Heart right ventricle (tissue), 16 donors: ENCODE results near the gene SSH2. TPM values are rescaled to one million over a fixed set of nuclear protein-coding genes. Genes with fewer than 3 reads are reported as not detected.
"Not testable (repeated sequence)": the region's sequence is repeated elsewhere in the genome, so short reads cannot be mapped to it uniquely, and the experiment has no call there.

ENCODE experiments used
- ATAC-seq, 8 donors: fragments of 200-7000 bp; cut with Tn5 transposase; one replicate each; pipeline ENCODE4 v1.9.1; 2020; ENCODE audit warnings: mild to moderate bottlenecking in 8 of 8, moderate library complexity in 8 of 8, moderate number of reproducible peaks in 1 of 8
- DNase-seq, 2 donors: peaks; one replicate each; pipeline ENCODE4 v3.0.0-alpha.2; 2020
- H3K27ac ChIP-seq, 10 donors: fragments of 200-600 bp; sonication (generic) in 2 of 10; one replicate each; pipeline versions ENCODE4 v1.5.0 to v1.8.0; 2020 to 2022; ENCODE audit warnings: mild to moderate bottlenecking in 3 of 10
- H3K27me3 ChIP-seq, 7 donors: fragments of 200-600 bp; one replicate each; pipeline ENCODE4 v1.8.0; 2021 to 2022; ENCODE audit warnings: mild to moderate bottlenecking in 2 of 7
- H3K36me3 ChIP-seq, 9 donors: fragments of 200-600 bp; sonication (generic) in 1 of 9; one replicate each; pipeline versions ENCODE4 v1.5.0 to v1.8.0; 2020 to 2022; ENCODE audit warnings: mild to moderate bottlenecking in 2 of 9
- H3K4me1 ChIP-seq, 9 donors: fragments of 200-600 bp; sonication (generic) in 1 of 9; one replicate each; pipeline versions ENCODE4 v1.5.0 to v1.8.0; 2020 to 2022; ENCODE audit warnings: mild to moderate bottlenecking in 4 of 9
- H3K4me3 ChIP-seq, 10 donors: fragments of 200-600 bp; sonication (generic) in 2 of 10; one replicate each; pipeline versions ENCODE4 v1.5.0 to v1.8.0; 2020 to 2022; ENCODE audit warnings: mild to moderate bottlenecking in 7 of 10, moderate library complexity in 2 of 10
- H3K9me3 ChIP-seq, 11 donors: fragments of 200-600 bp in 10 of 11; sonication (generic) in 2 of 11; one replicate each; pipeline versions ENCODE4 v1.5.0 to v1.8.0; 2013 to 2022; ENCODE audit warnings: mild to moderate bottlenecking in 2 of 11, control low read depth in 1 of 11, moderate library complexity in 1 of 11
- WGBS, 2 donors: extraction: QIAGEN DNeasy Blood & Tissue Kit; methylation state at CpG; one replicate each; pipeline ENCODE4 v1.1.7; 2013; ENCODE audit warnings: inconsistent platforms in 1 of 2; 5-methylcytosine and 5-hydroxymethylcytosine counted together
- intact Hi-C, 10 donors: fragments of 100-400 bp; cut with DNase I; formaldehyde crosslinking; loops; one replicate each; pipeline versions ENCODE4 v1.11.1 to v1.14.2; 2022
- polyA plus RNA-seq, 2 donors: library from polyadenylated mRNA; stranded (reverse); fragments of 200-250 nt; gene quantifications; one replicate each; pipeline ENCODE4 v1.2.3, GENCODE V29; 2013
- total RNA-seq, 10 donors: library from RNA; stranded (reverse); fragmentation: NEBNext Ultra II Directional in 3 of 10; extraction: Animal tissue kit (Norgen Biotek cat#: 25700) in 3 of 10; gene quantifications; one replicate each; pipeline versions ENCODE4 v1.2.1 to v1.2.4, GENCODE V29; 2021 to 2023
- TF ChIP-seq, protein P1 (sequence below), 9 donors: fragments of 200-600 bp; sonication (generic) in 2 of 9; IDR thresholded peaks; one replicate each; pipeline versions ENCODE4 v1.5.0 to v1.8.0; 2021 to 2022; ENCODE audit warnings: antibody characterized with exemption in 9 of 9, mild to moderate bottlenecking in 5 of 9, moderate library complexity in 1 of 9
- donor health status: Arrhythmogenic right ventricular cardiomyopathy.
- donor health status: ischemic (EF 13 %, LVEDD 7.1; RV severe dilation, severe dysfunction).
- donor health status: healthy with polysubstance abuse.
- donor health status: DM: no; HTN: yes; CAD: no.
- donor health status: DM: no; HTN: no; CAD: no.
- donor health status: ischemic (EF 25% LVEDD 6.9; RV normal size, moderate dysfunction).
- donor health status: ischemic (EF 25% LVEDD 5.7; RV mildly dilated, moderate dysfunction).
- donor health status: healthy.
- donor health status: DM: yes; HTN: yes; CAD: no.
- donor health status: Ischemic cardiomyopathy.
- donor health status: ischemic (EF 35%, LVEDD 5.7; RV mildly dilated, moderate dysfunction).
- donor health status: nonischemic (EF 11% LVEDD 7.7; RV severe dilation, severe dysfunction).
- donor health status: DM: yes; HTN: yes; CAD: no.
- donor health status: PGD.
- donor health status: ischemic (EF 29% LVEDD 5.4; RV normal size, mild dysfunction).
- donor health status: nonischemic (EF 23%, LVEDD 6.1; RV moderate dilation, normal function).

Gene SSH2
- total and polyA plus RNA-seq, 12 donors, result 17.9 to 42.9 (median 34.3) TPM

DNA sequence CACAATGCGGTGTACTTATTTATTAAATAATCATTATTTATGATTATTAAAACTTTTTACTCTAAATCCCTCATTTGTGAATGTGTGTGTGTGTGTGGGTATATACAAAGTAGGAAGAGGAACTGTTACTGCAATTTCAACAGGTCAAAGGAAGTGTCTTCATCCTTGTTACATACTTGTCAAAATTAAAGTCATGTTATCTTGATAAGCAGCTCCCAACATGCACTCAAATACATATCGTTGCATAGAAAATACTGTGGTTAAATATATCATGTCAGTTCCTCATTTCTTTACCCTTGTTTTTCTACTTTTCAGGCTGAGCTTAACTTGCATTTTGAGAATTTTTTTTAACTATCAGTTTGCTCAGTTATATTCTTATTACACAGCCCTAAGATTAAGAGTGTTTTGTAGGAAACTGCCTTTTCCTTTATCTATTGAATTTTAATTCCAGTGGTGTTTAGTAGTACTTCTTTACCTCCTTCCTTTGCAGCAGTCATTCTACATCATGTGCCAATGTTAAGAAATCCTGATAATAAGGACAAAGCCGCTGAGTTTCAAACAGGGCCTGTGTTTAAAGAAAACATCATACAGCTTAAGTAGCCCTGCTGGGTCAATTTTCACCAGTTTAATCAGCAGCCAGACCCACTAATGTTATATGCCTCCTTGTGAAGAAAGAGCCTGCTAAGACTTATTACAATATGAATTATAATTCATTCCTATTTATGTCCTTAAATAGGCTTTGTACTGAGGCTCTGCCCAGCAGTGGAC is 18.6 kb upstream of the SSH2 start:
- Histone ChIP-seq H3K36me3 (no peaks in the 10 kb centered on the region), H3K4me1 (no peaks in the 10 kb centered on the region), H3K9me3 (peaks cover 0 to 3% (median 0%) of the 10 kb centered on the region in 11 donors), H3K4me3 (no peak overlapping the region), H3K27ac (peak overlapping the region in 1 of 10 donors; percentile 4), H3K27me3 (peaks cover 0 to 3% (median 0%) of the 10 kb centered on the region in 7 donors)
- WGBS, 2 donors, result 57 to 59% methylated on average over 3 of the region's 3 CpGs
- TF ChIP-seq, protein P1, sequence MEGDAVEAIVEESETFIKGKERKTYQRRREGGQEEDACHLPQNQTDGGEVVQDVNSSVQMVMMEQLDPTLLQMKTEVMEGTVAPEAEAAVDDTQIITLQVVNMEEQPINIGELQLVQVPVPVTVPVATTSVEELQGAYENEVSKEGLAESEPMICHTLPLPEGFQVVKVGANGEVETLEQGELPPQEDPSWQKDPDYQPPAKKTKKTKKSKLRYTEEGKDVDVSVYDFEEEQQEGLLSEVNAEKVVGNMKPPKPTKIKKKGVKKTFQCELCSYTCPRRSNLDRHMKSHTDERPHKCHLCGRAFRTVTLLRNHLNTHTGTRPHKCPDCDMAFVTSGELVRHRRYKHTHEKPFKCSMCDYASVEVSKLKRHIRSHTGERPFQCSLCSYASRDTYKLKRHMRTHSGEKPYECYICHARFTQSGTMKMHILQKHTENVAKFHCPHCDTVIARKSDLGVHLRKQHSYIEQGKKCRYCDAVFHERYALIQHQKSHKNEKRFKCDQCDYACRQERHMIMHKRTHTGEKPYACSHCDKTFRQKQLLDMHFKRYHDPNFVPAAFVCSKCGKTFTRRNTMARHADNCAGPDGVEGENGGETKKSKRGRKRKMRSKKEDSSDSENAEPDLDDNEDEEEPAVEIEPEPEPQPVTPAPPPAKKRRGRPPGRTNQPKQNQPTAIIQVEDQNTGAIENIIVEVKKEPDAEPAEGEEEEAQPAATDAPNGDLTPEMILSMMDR (IDR thresholded peaks at IDR 0.05), result no peak
- DNase-seq, result no peak
- ATAC-seq, result no peak
- intact Hi-C loops, result loop anchor here in 1 of 10 donors (10.0 kb wide), 1 partner anchor 146 kb away; no protein-coding TSS in a partner anchor

DNA sequence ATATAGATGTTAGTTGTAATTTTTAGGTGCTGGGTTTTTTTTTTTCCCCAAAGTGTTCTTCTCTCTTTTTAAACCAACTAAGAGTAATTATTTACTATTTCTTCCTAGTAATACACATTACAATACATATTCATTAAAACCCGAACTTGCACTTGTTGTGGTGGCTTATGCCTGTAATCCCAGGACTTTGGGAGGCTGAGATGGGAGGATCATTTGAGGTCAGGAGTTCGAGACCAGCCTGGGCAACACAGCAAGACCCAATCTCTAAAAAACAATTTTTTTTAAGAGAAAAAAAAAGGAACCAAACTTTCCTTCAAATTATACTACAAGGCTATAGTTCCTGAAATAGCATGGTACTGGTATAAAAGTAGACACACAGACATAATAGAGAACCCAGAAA is 15.3 kb upstream of the SSH2 start:
- Histone ChIP-seq H3K9me3 (no peaks in the 10 kb centered on the region), H3K27ac (no peak overlapping the region), H3K4me1 (no peaks in the 10 kb centered on the region), H3K27me3 (peaks cover 0 to 3% (median 0%) of the 10 kb centered on the region in 7 donors), H3K36me3 (no peaks in the 10 kb centered on the region), H3K4me3 (no peak overlapping the region)
- intact Hi-C loops, result loop anchor here in 1 of 10 donors (10.0 kb wide), 1 partner anchor 150 kb away; no protein-coding TSS in a partner anchor
- DNase-seq (no peak), ATAC-seq (no peak)
- 87 to 92% methylated on average over 2 of the region's 2 CpGs for WGBS, 2 donors
- TF ChIP-seq, protein P1 (IDR thresholded peaks at IDR 0.05), result no peak

DNA sequence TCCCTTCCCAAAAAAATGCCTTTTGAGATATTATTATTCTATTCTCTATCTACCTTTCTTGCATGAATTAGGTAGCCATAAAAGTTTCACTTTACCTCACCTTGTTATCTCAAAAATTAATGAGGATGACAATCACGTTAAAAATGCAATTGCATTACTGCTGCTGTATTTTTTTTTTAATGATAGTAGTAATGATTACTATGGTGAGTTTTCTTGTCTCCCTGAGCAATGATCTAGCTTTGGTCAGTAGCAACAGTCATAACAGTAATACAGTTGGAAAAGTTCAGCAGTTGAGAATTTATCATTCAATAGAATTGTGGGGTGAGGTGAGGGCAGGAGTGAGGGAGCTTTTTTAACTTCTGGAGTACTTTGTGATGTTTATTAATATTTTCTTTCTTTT is 11.3 kb upstream of the SSH2 start, which contains the start of gene EFCAB5:
Gene EFCAB5, plus strand, starts transcription at position 301 of the 400 bp plus-strand sequence. CDS start 163 bp downstream, outside the sequence.
- peaks cover 0 to 3% (median 0%) of the 10 kb centered on the region in 7 donors for H3K27me3 ChIP-seq
- 78 to 86% methylated on average over 1 of the region's 1 CpG for WGBS, 2 donors
- no peak for ATAC-seq
- TF ChIP-seq, protein P1 (IDR thresholded peaks at IDR 0.05), result no peak
- H3K4me3 ChIP-seq, result no peak within 1 kb of the TSS
- H3K4me1 ChIP-seq, result no peaks in the 10 kb centered on the region
- H3K36me3 ChIP-seq, result no peaks in the 10 kb centered on the region
- intact Hi-C loops, result loop anchor here in 1 of 10 donors (10.0 kb wide), 1 partner anchor 153 kb away; no protein-coding TSS in a partner anchor
- no peak within 1 kb of the TSS for H3K27ac ChIP-seq
- H3K9me3 ChIP-seq, result no peaks in the 10 kb centered on the region
- no peak for DNase-seq

DNA sequence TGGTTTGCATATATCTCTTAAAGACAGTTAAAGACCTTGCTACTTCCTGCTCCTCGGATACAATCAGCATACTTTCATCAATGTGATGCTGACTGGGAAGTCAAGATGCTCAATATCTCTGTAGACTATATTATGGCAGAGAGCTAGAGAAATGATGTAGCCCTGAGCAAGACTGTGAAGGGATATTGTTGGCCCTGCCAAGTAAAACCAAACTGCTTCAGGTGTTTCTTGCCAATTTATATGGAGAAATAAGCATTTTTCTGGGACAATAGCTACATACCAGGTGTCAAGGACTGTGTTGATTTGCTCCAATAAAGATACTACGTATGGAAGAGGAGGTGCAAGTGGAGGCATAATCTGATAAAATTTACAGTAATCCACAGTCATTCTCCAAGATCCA is 6.7 kb upstream of the SSH2 start:
- peaks cover 0 to 2% (median 2%) of the 10 kb centered on the region in 9 donors for H3K4me1 ChIP-seq
- ATAC-seq (no peak), DNase-seq (no peak)
- WGBS, 2 donors, result 79 to 84% methylated on average over 2 of the region's 2 CpGs
- H3K9me3 ChIP-seq, result no peaks in the 10 kb centered on the region
- intact Hi-C loops, result loop anchor here in 6 of 10 donors (5.0 to 10.0 kb wide), 6 partner anchors 68 to 322 kb away; partner anchors contain the start of gene CORO6 (in 1 of the 6)
- TF ChIP-seq, protein P1 (IDR thresholded peaks at IDR 0.05), result no peak
- no peak overlapping the region for H3K4me3 ChIP-seq
- H3K36me3 ChIP-seq, result no peaks in the 10 kb centered on the region
- no peaks in the 10 kb centered on the region for H3K27me3 ChIP-seq
- H3K27ac ChIP-seq, result no peak overlapping the region

DNA sequence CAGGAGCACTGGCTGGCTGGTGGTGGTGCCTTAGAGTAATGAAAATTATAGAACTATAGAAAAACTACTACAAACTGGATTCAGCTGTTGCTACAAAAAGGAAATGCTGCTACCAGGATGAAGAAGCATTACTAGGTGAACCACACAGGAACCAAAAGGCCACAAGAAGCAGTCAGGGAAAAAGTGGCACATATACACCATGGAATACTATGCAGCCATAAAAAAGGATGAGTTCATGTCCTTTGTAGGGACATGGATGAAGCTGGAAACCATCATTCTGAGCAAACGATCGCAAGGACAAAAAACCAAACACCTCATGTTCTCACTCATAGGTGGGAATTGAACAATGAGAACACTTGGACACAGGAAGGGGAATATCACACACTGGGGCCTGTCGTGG is 5.9 kb upstream of the SSH2 start:
- not testable (repeated sequence) for ATAC-seq, H3K27me3 ChIP-seq, H3K4me3 ChIP-seq, H3K9me3 ChIP-seq, H3K36me3 ChIP-seq, DNase-seq, H3K27ac ChIP-seq
- peaks cover 0 to 10% (median 9%) of the 10 kb centered on the region in 9 donors for H3K4me1 ChIP-seq
- intact Hi-C loops, result loop anchor here in 6 of 10 donors (5.0 to 10.0 kb wide), 6 partner anchors 69 to 321 kb away; partner anchors contain the start of gene CORO6 (in 1 of the 6)
- WGBS, 2 donors, result 94 to 95% methylated on average over 3 of the region's 3 CpGs
